ENCODE results near the gene UGGT1.

UGGT1 gene, protein sequence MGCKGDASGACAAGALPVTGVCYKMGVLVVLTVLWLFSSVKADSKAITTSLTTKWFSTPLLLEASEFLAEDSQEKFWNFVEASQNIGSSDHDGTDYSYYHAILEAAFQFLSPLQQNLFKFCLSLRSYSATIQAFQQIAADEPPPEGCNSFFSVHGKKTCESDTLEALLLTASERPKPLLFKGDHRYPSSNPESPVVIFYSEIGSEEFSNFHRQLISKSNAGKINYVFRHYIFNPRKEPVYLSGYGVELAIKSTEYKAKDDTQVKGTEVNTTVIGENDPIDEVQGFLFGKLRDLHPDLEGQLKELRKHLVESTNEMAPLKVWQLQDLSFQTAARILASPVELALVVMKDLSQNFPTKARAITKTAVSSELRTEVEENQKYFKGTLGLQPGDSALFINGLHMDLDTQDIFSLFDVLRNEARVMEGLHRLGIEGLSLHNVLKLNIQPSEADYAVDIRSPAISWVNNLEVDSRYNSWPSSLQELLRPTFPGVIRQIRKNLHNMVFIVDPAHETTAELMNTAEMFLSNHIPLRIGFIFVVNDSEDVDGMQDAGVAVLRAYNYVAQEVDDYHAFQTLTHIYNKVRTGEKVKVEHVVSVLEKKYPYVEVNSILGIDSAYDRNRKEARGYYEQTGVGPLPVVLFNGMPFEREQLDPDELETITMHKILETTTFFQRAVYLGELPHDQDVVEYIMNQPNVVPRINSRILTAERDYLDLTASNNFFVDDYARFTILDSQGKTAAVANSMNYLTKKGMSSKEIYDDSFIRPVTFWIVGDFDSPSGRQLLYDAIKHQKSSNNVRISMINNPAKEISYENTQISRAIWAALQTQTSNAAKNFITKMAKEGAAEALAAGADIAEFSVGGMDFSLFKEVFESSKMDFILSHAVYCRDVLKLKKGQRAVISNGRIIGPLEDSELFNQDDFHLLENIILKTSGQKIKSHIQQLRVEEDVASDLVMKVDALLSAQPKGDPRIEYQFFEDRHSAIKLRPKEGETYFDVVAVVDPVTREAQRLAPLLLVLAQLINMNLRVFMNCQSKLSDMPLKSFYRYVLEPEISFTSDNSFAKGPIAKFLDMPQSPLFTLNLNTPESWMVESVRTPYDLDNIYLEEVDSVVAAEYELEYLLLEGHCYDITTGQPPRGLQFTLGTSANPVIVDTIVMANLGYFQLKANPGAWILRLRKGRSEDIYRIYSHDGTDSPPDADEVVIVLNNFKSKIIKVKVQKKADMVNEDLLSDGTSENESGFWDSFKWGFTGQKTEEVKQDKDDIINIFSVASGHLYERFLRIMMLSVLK (N-terminal part only)

DNA sequence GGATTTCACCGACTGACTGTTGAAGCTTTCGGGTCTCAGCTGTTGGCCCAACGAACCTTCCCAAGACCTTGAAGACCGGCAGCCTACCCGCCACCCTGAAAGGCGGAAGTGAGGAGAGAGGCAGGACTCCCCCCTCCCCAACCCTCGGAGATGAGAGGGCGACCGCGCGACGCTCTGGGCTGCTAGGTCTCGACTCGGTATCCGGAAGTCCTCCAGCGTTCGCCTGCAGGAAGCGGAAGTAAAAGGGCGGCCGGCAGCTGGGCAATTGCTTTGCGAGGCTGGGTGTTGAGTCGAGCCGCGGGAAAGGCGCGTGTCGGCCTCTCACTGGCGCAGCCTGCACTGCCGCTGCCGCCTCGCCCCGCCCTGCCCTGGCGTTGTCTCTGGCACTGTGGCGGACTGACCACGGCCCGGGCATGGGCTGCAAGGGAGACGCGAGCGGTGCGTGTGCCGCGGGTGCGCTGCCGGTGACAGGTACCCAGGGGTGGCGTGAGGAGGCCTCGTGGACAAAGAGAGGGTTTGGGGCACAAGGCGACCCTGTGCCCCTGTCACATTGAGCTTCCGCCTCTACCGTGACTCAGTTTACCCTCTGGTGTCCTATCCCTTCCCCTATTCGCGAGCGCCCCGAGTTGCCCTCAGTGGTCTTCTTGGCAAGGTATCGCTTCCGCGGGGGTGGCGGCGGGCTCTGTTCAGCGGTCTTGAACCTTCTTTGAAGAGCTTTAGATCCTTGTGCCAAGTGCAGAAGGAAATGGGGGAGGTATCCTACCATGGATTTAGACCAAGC lies at the start of gene UGGT1:
Gene UGGT1, plus strand, starts transcription at position 256 of the 781 bp plus-strand sequence. Its CDS starts 158 bp downstream, at position 414.
- DNase-seq (ENCODE audit: insufficient read length, low spot score) = peak; percentile 95
- FAIRE-seq = peak; percentile 38

GRCh38 chr2:128041561-128041960 lies 49.4 kb upstream of the UGGT1 start:
- DNase-seq (ENCODE audit: insufficient read length, low spot score) (no peak), FAIRE-seq (no peak)

- DNase-seq (ENCODE audit: insufficient read length, low spot score) (no peak), FAIRE-seq (no peak)
These were observed 48.0 kb upstream of the UGGT1 start for GRCh38 chr2:128043041-128043440.

GRCh38 chr2:128053331-128053730 lies 37.7 kb upstream of the UGGT1 start:
- FAIRE-seq (no peak), DNase-seq (ENCODE audit: insufficient read length, low spot score) (no peak)

DNA sequence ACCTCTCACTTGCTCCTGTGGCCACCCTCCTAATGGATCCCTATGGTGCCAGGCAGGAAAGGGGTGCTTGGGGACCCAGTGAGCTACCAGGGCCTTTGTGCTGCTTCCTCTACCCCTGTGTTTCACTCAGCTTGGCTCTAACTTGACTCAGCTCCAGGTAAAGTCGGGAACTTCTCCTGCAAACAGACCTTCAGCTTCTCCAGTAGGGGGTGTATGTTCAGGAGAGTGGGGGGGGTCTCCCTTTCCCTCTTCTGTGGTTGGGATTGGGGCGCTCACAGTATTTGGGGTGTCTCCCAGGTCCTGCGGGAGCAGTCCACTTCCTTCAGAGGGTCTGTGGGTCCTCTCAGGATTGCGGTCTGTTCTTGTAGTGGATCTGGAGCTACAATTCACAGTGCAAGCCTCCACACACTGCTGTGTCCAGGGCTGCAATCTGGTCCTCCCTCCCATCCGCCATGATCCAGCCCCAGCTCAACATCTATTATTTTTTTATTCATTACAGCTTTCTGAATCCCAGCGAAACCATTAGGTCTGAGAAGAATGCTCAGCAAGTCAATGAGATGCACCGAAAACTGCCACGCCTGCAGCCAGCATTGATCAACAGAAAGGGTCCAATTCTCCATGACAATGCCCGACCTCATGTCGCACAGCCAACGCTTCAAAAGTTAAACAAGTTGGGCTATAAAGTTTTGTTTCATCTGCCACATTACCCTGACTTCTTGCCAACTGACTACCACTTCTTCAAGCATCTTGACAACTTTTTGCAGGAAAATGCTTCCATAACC lies 36.7 kb upstream of the UGGT1 start:
- DNase-seq (ENCODE audit: insufficient read length, low spot score) = no peak
- no peak for FAIRE-seq

DNA sequence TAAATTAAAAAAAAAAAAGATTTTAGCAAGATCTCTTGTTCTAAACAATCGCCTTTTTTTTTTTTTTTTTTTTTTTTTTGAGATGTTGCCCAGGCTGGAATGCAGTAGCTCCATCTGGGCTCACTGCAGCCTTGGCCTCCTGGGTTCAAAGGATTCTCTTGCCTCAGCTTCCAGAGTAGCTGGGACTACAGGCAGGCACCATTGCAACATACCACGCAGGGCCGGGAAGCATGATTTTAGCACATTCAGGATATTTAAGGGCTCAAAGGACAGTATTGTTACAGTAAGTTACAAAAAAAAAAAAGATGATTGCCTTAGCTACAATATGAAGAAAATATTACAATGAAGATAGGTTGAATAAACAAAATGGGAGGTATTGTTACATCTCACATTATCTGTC lies 33.7 kb upstream of the UGGT1 start:
- FAIRE-seq (no peak), DNase-seq (ENCODE audit: insufficient read length, low spot score) (no peak)

DNA sequence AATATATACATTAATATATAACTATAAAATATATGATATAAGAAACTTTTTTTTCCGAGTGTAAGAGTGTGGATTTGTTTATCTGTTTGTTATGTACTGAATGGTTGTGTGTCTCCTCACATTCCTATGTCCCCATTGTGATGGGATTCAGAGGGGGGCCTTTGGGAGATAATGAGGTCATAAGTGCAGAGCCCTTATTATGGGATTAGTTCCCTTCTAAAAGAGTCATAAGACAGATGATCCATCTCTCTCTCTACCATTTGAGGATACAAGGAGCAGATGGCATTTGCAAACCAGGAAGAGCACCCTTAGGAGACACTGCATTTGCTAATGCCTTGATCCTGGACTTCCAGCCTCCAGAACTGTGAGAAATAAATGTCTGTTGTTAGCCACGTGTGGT lies 32.9 kb upstream of the UGGT1 start:
- no peak for DNase-seq (ENCODE audit: insufficient read length, low spot score)
- no peak for FAIRE-seq

DNA sequence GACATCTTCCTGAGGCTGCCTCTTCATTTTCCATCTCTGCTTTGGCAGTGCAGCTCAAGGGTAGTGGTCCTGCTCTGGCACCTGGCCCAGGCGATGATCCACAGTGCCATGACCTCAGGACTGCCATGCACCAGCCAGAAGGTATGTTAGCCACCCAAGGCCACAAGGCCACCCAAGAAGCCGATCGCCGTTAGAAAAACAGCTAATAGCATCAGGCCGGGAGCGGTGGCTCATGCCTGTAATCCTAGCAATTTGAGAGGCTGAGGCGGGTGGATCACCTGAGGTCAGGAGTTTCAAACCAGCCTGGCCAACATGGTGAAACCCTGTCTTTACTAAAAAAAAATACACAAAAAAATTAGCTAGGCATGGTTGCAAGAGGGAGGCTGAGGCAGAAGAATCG lies 28.4 kb upstream of the UGGT1 start:
- DNase-seq (ENCODE audit: insufficient read length, low spot score) = no peak
- no peak for FAIRE-seq

DNA sequence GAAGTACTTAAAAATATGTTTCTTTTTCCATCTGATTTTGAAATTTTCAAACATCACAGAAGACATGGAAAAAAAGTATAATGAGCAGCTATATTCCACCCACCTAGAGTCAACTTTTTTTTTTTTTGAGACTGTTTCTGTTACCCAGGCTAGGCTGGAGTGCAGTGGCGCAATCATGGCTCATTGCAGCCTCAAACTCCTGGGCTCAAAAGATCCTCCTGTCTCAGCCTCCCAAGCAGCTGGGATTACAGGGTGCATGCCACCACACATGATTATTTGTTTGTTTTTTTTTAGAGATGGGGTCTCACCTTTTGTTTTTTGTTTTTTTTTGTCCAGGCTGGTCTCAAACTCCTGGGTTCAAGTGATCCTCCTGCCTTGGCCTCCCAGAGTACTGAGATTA lies 26.6 kb upstream of the UGGT1 start:
- FAIRE-seq (no peak), DNase-seq (ENCODE audit: insufficient read length, low spot score) (no peak)

DNA sequence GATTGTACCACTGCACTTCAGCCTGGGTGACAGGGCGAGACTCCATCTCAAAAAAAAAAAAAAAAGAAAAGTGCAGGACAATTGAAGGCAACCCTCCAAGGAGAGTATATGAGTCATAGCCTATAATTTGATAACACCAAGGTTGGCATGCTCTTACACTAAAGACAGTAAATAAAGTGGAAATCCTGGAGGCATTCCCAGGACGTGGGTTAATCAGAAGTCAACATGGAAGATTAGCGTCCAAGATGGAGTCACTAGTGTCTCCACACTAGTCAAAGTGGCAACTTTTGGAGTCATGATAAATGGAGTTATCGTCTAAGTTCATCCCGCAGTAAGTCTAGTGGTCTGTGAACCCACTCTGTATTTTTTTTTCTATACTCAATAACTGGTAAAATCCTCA lies 21.2 kb upstream of the UGGT1 start:
- DNase-seq (ENCODE audit: insufficient read length, low spot score) (no peak), FAIRE-seq (no peak)

DNA sequence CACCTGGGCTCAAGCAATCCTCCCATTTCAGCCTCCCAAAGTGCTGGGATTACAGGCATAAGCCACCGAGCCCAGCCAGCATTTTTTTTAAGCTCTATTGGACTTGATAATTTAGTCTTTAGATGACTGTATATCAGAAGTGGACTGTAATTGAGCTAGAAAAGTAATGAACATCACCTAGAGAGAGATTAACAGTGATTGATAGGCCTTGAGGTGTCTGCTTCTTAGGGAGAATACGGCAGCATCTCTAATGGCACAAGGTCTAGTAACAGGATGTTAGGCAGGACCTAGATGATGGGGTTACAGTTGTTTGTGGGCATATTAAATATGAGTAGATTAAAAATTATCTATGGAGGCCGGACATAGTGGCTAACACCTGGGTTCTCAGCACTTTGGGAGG lies 17.7 kb upstream of the UGGT1 start:
- FAIRE-seq (no peak), DNase-seq (ENCODE audit: insufficient read length, low spot score) (no peak)

- no peak for DNase-seq (ENCODE audit: insufficient read length, low spot score)
- FAIRE-seq = no peak
These were observed 14.4 kb upstream of the UGGT1 start for GRCh38 chr2:128076461-128077106.

DNA sequence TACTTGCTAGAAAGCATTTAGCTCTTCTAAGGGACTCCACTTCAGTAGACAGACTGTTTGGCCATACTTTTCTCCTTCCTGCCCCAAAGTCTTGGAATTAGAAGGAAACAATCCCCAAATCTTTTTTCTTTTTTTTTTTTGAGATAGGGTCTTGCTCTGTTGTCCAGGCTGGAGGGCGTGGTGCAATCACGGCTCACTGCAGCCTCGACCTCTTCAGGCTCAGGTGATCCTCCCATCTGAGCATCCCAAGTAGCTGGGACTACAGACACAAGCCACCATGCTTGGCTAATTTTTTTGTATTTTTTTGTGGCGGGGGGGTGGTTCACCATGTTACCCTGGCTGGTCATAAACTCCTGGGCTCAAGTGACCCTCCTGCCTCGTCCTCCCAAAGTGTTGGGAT lies 6.2 kb upstream of the UGGT1 start:
- no peak for DNase-seq (ENCODE audit: insufficient read length, low spot score)
- no peak for FAIRE-seq

DNA sequence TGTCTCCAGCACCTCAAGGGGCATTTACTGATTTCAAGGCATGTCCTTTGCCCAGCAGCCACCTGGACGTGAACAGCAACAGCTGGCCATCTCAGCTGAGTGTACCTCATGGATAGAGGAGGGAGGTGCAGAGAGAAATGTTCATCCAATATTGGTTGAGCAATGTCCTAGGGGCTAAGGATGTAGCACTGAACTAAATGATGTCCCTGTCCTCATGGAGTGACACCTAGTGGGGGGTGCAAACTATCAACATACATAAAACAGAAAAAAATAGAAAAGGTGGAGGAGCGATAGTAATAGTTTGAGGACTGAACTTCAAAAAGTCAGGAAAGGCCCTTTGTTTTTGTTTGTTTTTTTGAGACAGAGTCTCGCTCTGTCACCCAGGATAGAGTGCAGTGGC lies 4.8 kb upstream of the UGGT1 start:
- DNase-seq (ENCODE audit: insufficient read length, low spot score) (no peak), FAIRE-seq (no peak)

GRCh38 chr2:128090575-128090944 lies 440 bp upstream of the UGGT1 start:
- DNase-seq (ENCODE audit: insufficient read length, low spot score) = no peak
- no peak for FAIRE-seq

DNA sequence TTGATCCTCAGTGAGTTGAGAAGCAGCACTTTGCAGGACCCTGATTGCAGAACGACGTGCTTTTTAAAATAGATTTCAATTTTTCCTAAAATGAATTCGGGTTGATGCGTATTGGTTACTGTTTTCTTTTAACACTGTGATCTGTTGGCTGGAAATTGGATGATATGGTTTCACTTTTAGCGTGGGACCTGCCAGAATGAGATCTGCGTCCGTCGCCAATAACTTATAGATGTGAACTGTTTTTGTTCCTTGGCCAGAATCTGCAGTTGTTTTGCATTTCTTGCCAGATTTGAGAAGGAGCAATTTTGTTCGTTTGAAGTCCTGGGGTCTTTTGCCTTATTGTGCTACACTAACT lies 703 bp downstream of the UGGT1 start:
- FAIRE-seq = no peak
- DNase-seq (ENCODE audit: insufficient read length, low spot score) = no peak

- no peak for DNase-seq (ENCODE audit: insufficient read length, low spot score)
- FAIRE-seq = no peak
These were observed 1.7 kb downstream of the UGGT1 start for GRCh38 chr2:128092656-128093055.

DNA sequence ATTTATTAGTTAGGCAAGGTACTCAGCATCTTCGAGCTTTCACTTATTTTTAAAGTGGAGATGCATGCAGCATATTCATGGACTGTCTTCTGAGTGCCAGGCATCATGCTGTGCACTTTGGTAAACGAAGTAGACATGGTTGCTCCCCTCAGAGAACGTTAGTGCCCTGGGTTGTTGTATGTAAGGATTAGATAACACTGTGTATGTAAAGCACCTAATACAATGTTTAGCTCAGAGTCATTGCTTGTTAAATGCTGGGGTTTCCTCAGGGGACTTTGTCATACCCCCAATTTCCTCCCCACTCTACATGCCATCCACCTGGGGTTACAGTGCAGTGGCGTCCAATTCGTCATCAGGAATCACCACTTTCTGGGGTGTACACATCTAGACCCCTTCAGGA lies 2.8 kb downstream of the UGGT1 start:
- DNase-seq (ENCODE audit: insufficient read length, low spot score) = no peak

GRCh38 chr2:128095201-128095600 lies 4.2 kb downstream of the UGGT1 start:
- FAIRE-seq (no peak), DNase-seq (ENCODE audit: insufficient read length, low spot score) (no peak)

More for the DNA sequence above, 2.8 kb downstream of the UGGT1 start:
- FAIRE-seq = no peak
